ENCODE results near the gene CEP104. TPM values are rescaled to one million over a fixed set of nuclear protein-coding genes. Genes with fewer than 3 reads are reported as not detected.

Gene CEP104
- total and polyA plus RNA-seq, 9 of the 15 experiments (the other 6 are each of a cell fraction or from before 2014, with no cell fraction given): 11.2 to 63.4 (median 42.6) TPM

GRCh38 chr1:3795453-3796214, 61.4 kb downstream of the CEP104 start (continued):
- TF ChIP-seq ZBTB33 (CRISPR knock-in tag; IDR thresholded peaks at IDR 0.05) (no peak), BDP1 (IDR thresholded peaks at IDR 0.05; ENCODE audit: insufficient read depth, insufficient read length) (no peak), SRF (CRISPR knock-in tag; IDR thresholded peaks at IDR 0.05) (no peak), CHD1 (IDR thresholded peaks at IDR 0.05; ENCODE audit: low read length) (peak; percentile 96), MBD1 (CRISPR knock-in tag; IDR thresholded peaks at IDR 0.05) (no peak), PHF21A (IDR thresholded peaks at IDR 0.05; ENCODE audit: borderline replicate concordance, low read depth) (no peak), NRF1 (conservative IDR thresholded peaks at IDR 0.05 in 1 of 2, IDR thresholded peaks at IDR 0.05 in 1 of 2) (no peak), TAF7 (tag; IDR thresholded peaks at IDR 0.05) (no peak), ZNF583 (CRISPR knock-in tag; IDR thresholded peaks at IDR 0.05) (no peak), TRIM28 (IDR thresholded peaks at IDR 0.05) (no peak), UBTF (IDR thresholded peaks at IDR 0.05; ENCODE audit: borderline replicate concordance in 1 of 2, low read depth in 2 of 2, low read length in 2 of 2) (no peak), ETS1 (conservative IDR thresholded peaks at IDR 0.05; ENCODE audit: control insufficient read depth, low read depth, low read length) (no peak)
- TF ChIP-seq, protein P1, sequence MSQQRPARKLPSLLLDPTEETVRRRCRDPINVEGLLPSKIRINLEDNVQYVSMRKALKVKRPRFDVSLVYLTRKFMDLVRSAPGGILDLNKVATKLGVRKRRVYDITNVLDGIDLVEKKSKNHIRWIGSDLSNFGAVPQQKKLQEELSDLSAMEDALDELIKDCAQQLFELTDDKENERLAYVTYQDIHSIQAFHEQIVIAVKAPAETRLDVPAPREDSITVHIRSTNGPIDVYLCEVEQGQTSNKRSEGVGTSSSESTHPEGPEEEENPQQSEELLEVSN (IDR thresholded peaks at IDR 0.05; ENCODE audit: borderline replicate concordance in 1 of 2, extremely low read depth in 1 of 2, insufficient read depth in 1 of 2, insufficient read length in 1 of 2, low read depth in 1 of 2, low read length in 1 of 2, poor library complexity in 1 of 2, severe bottlenecking in 1 of 2): peak in 1 of 2 experiments; percentile 31
